Liver (tissue), 9 donors: ENCODE measurements around the gene OSBPL9. TPM values are rescaled to one million over a fixed set of nuclear protein-coding genes. Genes with fewer than 3 reads are reported as not detected.

ENCODE experiments used
- DNase-seq: peaks from one replicate; pipeline ENCODE4 v3.0.0-alpha.2; 2017; ENCODE audit warnings: low spot score
- H3K27ac ChIP-seq, 2 donors: one replicate each; pipeline ENCODE4 v1.7.0; 2013; ENCODE audit warnings: inconsistent platforms in 2 of 2, low read length in 2 of 2, control low read depth in 1 of 2, low read depth in 1 of 2, mild to moderate bottlenecking in 1 of 2
- H3K27me3 ChIP-seq, 4 donors: one replicate each; pipeline versions ENCODE4 v1.6.1 to v1.7.0; 2013; ENCODE audit warnings: low read length in 3 of 4, inconsistent platforms in 1 of 4, mild to moderate bottlenecking in 1 of 4, moderate library complexity in 1 of 4; ENCODE audit not compliant: control insufficient read depth in 4 of 4, insufficient read depth in 4 of 4
- H3K36me3 ChIP-seq, 4 donors: one replicate each; pipeline versions ENCODE4 v1.6.1 to v1.7.0; 2013; ENCODE audit warnings: low read length in 3 of 4, mild to moderate bottlenecking in 3 of 4, low read depth in 1 of 4, moderate library complexity in 1 of 4; ENCODE audit not compliant: control insufficient read depth in 4 of 4, insufficient read depth in 3 of 4
- H3K4me1 ChIP-seq, 4 donors: one replicate each; pipeline versions ENCODE4 v1.6.1 to v1.7.0; 2013; ENCODE audit warnings: low read length in 3 of 4, mild to moderate bottlenecking in 3 of 4, moderate library complexity in 1 of 4; ENCODE audit not compliant: control insufficient read depth in 4 of 4, insufficient read depth in 4 of 4
- H3K4me3 ChIP-seq, 3 donors: one replicate each; pipeline versions ENCODE4 v1.6.1 to v1.7.0; 2013; ENCODE audit warnings: low read length in 3 of 3, control low read depth in 1 of 3, low read depth in 1 of 3, mild to moderate bottlenecking in 1 of 3
- H3K9ac ChIP-seq, 2 donors: one replicate each; pipeline ENCODE4 v1.7.0; 2013; ENCODE audit warnings: low read length in 2 of 2, mild to moderate bottlenecking in 2 of 2, moderate library complexity in 2 of 2, control low read depth in 1 of 2, low read depth in 1 of 2
- H3K9me3 ChIP-seq, 4 donors: one replicate each; pipeline versions ENCODE4 v1.6.1 to v1.7.0; 2013; ENCODE audit warnings: low read length in 3 of 4; ENCODE audit not compliant: control insufficient read depth in 4 of 4
- EGR1 ChIP-seq, 2 donors: IDR thresholded peaks; 2 replicates each; pipeline ENCODE4 v1.6.1; 2016 to 2018; ENCODE audit warnings: antibody characterized with exemption in 2 of 2, low read depth in 2 of 2
- FOXA1 ChIP-seq: IDR thresholded peaks from 2 replicates; pipeline ENCODE4 v1.6.1; 2016; ENCODE audit warnings: antibody characterized with exemption
- GABPA ChIP-seq, 2 donors: IDR thresholded peaks in 1 of 2; conservative IDR thresholded peaks in 1 of 2; 2 replicates each; pipeline ENCODE4 v1.6.1; 2016; ENCODE audit warnings: antibody characterized with exemption in 2 of 2, mild to moderate bottlenecking in 1 of 2, moderate library complexity in 1 of 2
- HNF4A ChIP-seq, 2 donors: conservative IDR thresholded peaks; 2 replicates each; pipeline ENCODE4 v1.6.1; 2016; ENCODE audit warnings: antibody characterized with exemption in 2 of 2, mild to moderate bottlenecking in 2 of 2
- JUND ChIP-seq, 2 donors: IDR thresholded peaks; 2 replicates each; pipeline ENCODE4 v1.6.1; 2016; ENCODE audit warnings: antibody characterized with exemption in 2 of 2
- NR2F2 ChIP-seq: IDR thresholded peaks from 2 replicates; pipeline ENCODE4 v1.6.1; 2016; ENCODE audit warnings: antibody characterized with exemption
- TAF1 ChIP-seq: conservative IDR thresholded peaks from 2 replicates; pipeline ENCODE4 v1.6.1; 2016; ENCODE audit warnings: antibody characterized with exemption, mild to moderate bottlenecking
- YY1 ChIP-seq: IDR thresholded peaks from 2 replicates; pipeline ENCODE4 v1.6.1; 2016; ENCODE audit warnings: antibody characterized with exemption, mild to moderate bottlenecking
- WGBS: extraction: QIAGEN DNeasy Blood & Tissue Kit; methylation state at CpG from one replicate; pipeline ENCODE4 v1.1.7; 2013; 5-methylcytosine and 5-hydroxymethylcytosine counted together
- polyA plus RNA-seq, 2 donors: library from polyadenylated mRNA; stranded (reverse) in 1 of 2; unstranded in 1 of 2; fragments of 200-250 nt in 1 of 2; fragments of >200 nt in 1 of 2; fragmentation: Nextera tagmentation in 1 of 2; extraction: Ambion mirVana in 1 of 2; gene quantifications; one replicate each; pipeline versions ENCODE4 v1.2.1 to v1.2.3, GENCODE V29; 2013 to 2015
- total RNA-seq, 2 donors: library from RNA; depleted of rRNA; stranded (reverse); fragments of >200 nt; gene quantifications; one replicate each; pipeline ENCODE4 v1.2.3, GENCODE V29; 2014
- TF ChIP-seq, protein P1 (sequence below): IDR thresholded peaks from 2 replicates; pipeline ENCODE4 v1.6.1; 2016; ENCODE audit warnings: antibody characterized with exemption, mild to moderate bottlenecking
- TF ChIP-seq, protein P2 (sequence below): IDR thresholded peaks from 2 replicates; pipeline ENCODE4 v1.6.1; 2016; ENCODE audit warnings: antibody characterized with exemption
- TF ChIP-seq, protein P3 (sequence below): IDR thresholded peaks from 2 replicates; pipeline ENCODE4 v1.6.1; 2016; ENCODE audit warnings: antibody characterized with exemption
- donor health status: healthy.
- donor health status: healthy.
- donor health status: healthy.
- donor health status: healthy.
- donor health status: healthy.

The OSBPL9 gene
- total and polyA plus RNA-seq, 4 donors: 52.1 to 129 (median 60.4) TPM

DNA sequence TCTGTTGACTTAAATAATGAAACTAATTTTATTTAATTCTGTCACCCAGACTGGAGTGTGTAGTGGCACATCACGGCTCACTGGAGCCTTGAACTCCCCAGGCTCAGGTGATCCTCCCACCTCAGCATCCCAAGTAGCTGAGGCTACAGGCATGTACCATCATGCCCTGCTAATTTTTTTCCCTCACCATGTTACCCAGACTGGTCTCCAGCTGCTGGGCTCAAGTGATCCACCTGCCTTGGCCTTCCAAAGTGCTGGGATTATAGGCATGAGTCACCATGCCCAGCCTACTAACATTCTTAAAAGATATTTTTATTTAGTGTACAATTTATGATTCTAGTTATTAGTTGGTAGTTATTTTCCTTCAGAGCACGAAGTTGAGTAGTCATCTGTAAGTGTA lies 212.2 kb downstream of the OSBPL9 start:
- Histone ChIP-seq H3K9me3 (no peaks in the 10 kb centered on the region), H3K27me3 (no peaks in the 10 kb centered on the region), H3K4me1 (peaks cover 0 to 1% (median 0%) of the 10 kb centered on the region in 4 donors), H3K9ac (no peak overlapping the region), H3K36me3 (peaks cover 9 to 35% (median 28%) of the 10 kb centered on the region in 4 donors), H3K4me3 (no peak overlapping the region), H3K27ac (no peak overlapping the region)
- TF ChIP-seq TAF1 (no peak), YY1 (no peak), JUND (IDR thresholded peaks at IDR 0.05) (no peak), FOXA1 (no peak), GABPA (IDR thresholded peaks at IDR 0.05 in 1 of 2, conservative IDR thresholded peaks at IDR 0.05 in 1 of 2) (no peak)
- TF ChIP-seq, protein P1, sequence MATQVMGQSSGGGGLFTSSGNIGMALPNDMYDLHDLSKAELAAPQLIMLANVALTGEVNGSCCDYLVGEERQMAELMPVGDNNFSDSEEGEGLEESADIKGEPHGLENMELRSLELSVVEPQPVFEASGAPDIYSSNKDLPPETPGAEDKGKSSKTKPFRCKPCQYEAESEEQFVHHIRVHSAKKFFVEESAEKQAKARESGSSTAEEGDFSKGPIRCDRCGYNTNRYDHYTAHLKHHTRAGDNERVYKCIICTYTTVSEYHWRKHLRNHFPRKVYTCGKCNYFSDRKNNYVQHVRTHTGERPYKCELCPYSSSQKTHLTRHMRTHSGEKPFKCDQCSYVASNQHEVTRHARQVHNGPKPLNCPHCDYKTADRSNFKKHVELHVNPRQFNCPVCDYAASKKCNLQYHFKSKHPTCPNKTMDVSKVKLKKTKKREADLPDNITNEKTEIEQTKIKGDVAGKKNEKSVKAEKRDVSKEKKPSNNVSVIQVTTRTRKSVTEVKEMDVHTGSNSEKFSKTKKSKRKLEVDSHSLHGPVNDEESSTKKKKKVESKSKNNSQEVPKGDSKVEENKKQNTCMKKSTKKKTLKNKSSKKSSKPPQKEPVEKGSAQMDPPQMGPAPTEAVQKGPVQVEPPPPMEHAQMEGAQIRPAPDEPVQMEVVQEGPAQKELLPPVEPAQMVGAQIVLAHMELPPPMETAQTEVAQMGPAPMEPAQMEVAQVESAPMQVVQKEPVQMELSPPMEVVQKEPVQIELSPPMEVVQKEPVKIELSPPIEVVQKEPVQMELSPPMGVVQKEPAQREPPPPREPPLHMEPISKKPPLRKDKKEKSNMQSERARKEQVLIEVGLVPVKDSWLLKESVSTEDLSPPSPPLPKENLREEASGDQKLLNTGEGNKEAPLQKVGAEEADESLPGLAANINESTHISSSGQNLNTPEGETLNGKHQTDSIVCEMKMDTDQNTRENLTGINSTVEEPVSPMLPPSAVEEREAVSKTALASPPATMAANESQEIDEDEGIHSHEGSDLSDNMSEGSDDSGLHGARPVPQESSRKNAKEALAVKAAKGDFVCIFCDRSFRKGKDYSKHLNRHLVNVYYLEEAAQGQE: no peak
- 98% methylated on average over 2 of the region's 2 CpGs for WGBS
- DNase-seq: no peak

DNA sequence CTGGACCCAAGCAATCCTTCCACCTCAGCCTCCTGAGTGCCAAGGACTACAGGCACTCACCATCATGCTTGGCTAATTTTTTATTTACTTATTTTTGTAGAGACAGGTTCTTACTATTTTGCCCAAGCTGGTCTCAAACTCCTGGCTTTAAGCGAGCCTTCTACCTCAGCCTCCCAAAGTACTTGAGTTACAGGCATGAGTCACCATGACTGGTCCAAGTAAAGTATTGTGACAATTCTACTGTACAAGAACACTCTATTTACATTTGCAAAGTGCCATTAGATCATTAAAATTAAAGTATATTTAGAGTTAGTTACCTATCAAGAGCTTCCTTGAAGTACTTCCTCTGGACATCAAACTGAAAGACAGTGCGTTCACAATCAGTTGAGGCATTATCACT lies 216.8 kb downstream of the OSBPL9 start:
- H3K4me1 ChIP-seq: peaks cover 0 to 1% (median 0%) of the 10 kb centered on the region in 4 donors
- WGBS: 99% methylated on average over 2 of the region's 2 CpGs
- H3K27me3 ChIP-seq: no peaks in the 10 kb centered on the region
- no peak overlapping the region for H3K27ac ChIP-seq
- no peak overlapping the region for H3K4me3 ChIP-seq
- DNase-seq: no peak
- H3K36me3 ChIP-seq: peaks cover 9 to 27% (median 21%) of the 10 kb centered on the region in 4 donors
- H3K9me3 ChIP-seq: no peaks in the 10 kb centered on the region
- TF ChIP-seq NR2F2: no peak
- TF ChIP-seq, protein P1: no peak
- no peak for TF ChIP-seq EGR1 (IDR thresholded peaks at IDR 0.05; ENCODE audit: low read depth in 2 of 2)
- TF ChIP-seq, protein P2, sequence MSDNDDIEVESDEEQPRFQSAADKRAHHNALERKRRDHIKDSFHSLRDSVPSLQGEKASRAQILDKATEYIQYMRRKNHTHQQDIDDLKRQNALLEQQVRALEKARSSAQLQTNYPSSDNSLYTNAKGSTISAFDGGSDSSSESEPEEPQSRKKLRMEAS: no peak
- TF ChIP-seq, protein P3, sequence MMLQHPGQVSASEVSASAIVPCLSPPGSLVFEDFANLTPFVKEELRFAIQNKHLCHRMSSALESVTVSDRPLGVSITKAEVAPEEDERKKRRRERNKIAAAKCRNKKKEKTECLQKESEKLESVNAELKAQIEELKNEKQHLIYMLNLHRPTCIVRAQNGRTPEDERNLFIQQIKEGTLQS: no peak
- TF ChIP-seq HNF4A (conservative IDR thresholded peaks at IDR 0.05): no peak
- no peak for TF ChIP-seq TAF1
- H3K9ac ChIP-seq: no peak overlapping the region
